GM12874 (cell line): Measurements from ENCODE around the gene TTC21A.

Experiments used
- CTCF ChIP-seq: IDR thresholded peaks from 2 replicates; pipeline ENCODE4 v1.5.1; 2011; ENCODE audit warnings: low read depth, mild to moderate bottlenecking, control low read depth, low read length, moderate library complexity; ENCODE audit not compliant: insufficient read depth

TTC21A gene

GRCh38 chr3:39165518-39165917 lies 58.0 kb downstream of the TTC21A start:
- no peak for TF ChIP-seq CTCF

- no peak for TF ChIP-seq CTCF
Observed at GRCh38 chr3:39166134-39166710, 58.7 kb downstream of the TTC21A start.

GRCh38 chr3:39166932-39167532 lies 59.6 kb downstream of the TTC21A start:
- no peak for TF ChIP-seq CTCF

GRCh38 chr3:39168156-39168780 lies 60.8 kb downstream of the TTC21A start:
- no peak for TF ChIP-seq CTCF

GRCh38 chr3:39169712-39170111 lies 62.2 kb downstream of the TTC21A start:
- TF ChIP-seq CTCF, result no peak

GRCh38 chr3:39170461-39170860 lies 63.0 kb downstream of the TTC21A start:
- TF ChIP-seq CTCF, result no peak

- no peak for TF ChIP-seq CTCF
Observed at GRCh38 chr3:39171860-39172259, 64.4 kb downstream of the TTC21A start.
